Neural crest cell (in vitro differentiated cells): Measurements from ENCODE around the gene LCP2. TPM values are rescaled to one million over a fixed set of nuclear protein-coding genes. Genes with fewer than 3 reads are reported as not detected.
"Not testable (repeated sequence)": the region's sequence is repeated elsewhere in the genome, so short reads cannot be mapped to it uniquely, and the experiment has no call there.

Source experiments
- DNase-seq: peaks from one replicate; pipeline ENCODE4 v3.0.0; 2021; ENCODE audit warnings: low read depth, mixed read lengths, low spot score
- H3K27ac Mint-ChIP-seq: one replicate; pipeline ENCODE4 v1.8.0; 2021; ENCODE audit warnings: mild to moderate bottlenecking, mixed read lengths; ENCODE audit not compliant: unreplicated experiment
- H3K27me3 Mint-ChIP-seq: 2 replicates; pipeline ENCODE4 v1.8.0; 2021; ENCODE audit warnings: low read depth, mild to moderate bottlenecking, mixed read lengths
- H3K36me3 Mint-ChIP-seq: 2 replicates; pipeline ENCODE4 v1.8.0; 2021; ENCODE audit warnings: low read depth, mild to moderate bottlenecking, mixed read lengths
- H3K4me1 Mint-ChIP-seq: 2 replicates; pipeline ENCODE4 v1.8.0; 2021; ENCODE audit warnings: mixed read lengths
- H3K4me3 Mint-ChIP-seq: one replicate; pipeline ENCODE4 v1.8.0; 2021; ENCODE audit warnings: mild to moderate bottlenecking, mixed read lengths
- H3K9me3 Mint-ChIP-seq: 2 replicates; pipeline ENCODE4 v1.8.0; 2021; ENCODE audit warnings: mixed read lengths
- total RNA-seq: library from RNA; stranded (reverse); gene quantifications from 2 replicates; pipeline ENCODE4 v1.2.1, GENCODE V29; 2021
- TF ChIP-seq, protein P1 (sequence below): fragments of 200-600 bp; sonication (generic); conservative IDR thresholded peaks from 2 replicates; pipeline ENCODE4 v1.5.0; 2021; ENCODE audit warnings: antibody characterized with exemption, mild to moderate bottlenecking

The LCP2 gene
- total RNA-seq, 1 donor from 2014 or later = not detected

DNA sequence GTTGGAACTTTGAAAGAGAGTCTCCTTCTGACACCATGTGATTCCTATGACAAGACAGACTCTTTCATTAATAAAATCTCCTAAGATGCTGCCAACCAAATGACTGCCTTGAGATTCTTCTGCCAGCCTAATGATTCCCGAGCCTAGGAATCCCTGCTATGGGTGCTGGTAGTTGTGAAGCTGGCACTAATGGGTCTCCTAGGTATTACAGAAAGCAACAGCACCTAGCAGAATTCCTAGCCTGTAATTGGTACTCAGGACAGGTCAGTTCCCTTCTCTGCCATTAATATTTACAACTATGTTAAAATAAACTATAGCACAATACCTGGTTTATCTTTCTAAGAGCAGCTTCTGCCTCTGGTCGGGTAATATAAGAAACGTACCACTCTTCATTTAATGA lies 45.5 kb downstream of the LCP2 start:
- H3K4me3 Mint-ChIP-seq = no peak overlapping the region
- H3K4me1 Mint-ChIP-seq = peaks cover 13% of the 10 kb centered on the region
- no peaks in the 10 kb centered on the region for H3K36me3 Mint-ChIP-seq
- no peak overlapping the region for H3K27ac Mint-ChIP-seq
- peaks cover 6% of the 10 kb centered on the region for H3K27me3 Mint-ChIP-seq
- DNase-seq = no peak
- TF ChIP-seq, protein P1, sequence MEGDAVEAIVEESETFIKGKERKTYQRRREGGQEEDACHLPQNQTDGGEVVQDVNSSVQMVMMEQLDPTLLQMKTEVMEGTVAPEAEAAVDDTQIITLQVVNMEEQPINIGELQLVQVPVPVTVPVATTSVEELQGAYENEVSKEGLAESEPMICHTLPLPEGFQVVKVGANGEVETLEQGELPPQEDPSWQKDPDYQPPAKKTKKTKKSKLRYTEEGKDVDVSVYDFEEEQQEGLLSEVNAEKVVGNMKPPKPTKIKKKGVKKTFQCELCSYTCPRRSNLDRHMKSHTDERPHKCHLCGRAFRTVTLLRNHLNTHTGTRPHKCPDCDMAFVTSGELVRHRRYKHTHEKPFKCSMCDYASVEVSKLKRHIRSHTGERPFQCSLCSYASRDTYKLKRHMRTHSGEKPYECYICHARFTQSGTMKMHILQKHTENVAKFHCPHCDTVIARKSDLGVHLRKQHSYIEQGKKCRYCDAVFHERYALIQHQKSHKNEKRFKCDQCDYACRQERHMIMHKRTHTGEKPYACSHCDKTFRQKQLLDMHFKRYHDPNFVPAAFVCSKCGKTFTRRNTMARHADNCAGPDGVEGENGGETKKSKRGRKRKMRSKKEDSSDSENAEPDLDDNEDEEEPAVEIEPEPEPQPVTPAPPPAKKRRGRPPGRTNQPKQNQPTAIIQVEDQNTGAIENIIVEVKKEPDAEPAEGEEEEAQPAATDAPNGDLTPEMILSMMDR = no peak
- no peaks in the 10 kb centered on the region for H3K9me3 Mint-ChIP-seq

DNA sequence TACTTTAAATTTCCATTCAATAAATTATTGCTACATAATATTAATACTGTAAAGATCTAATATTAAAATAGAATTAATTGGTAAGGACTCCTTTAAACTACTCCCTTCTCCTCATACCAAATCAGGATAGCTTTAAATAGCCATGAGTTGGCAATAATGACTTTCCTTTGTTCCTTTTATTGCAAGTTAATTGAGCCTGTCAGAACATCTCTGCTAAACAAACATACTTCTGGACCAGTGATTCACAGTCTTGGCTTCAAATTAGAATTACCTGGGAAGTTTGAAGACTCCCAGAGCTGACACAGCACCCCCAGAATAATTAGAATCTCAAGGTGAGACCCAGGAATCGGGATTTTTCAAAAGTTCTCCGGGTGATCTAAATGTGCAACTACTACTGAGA lies 46.1 kb downstream of the LCP2 start:
- Mint-ChIP-seq H3K27me3 (peaks cover 6% of the 10 kb centered on the region), H3K27ac (no peak overlapping the region), H3K4me1 (peaks cover 15% of the 10 kb centered on the region), H3K36me3 (no peaks in the 10 kb centered on the region), H3K9me3 (no peaks in the 10 kb centered on the region), H3K4me3 (no peak overlapping the region)
- TF ChIP-seq, protein P1 = no peak
- DNase-seq = no peak

DNA sequence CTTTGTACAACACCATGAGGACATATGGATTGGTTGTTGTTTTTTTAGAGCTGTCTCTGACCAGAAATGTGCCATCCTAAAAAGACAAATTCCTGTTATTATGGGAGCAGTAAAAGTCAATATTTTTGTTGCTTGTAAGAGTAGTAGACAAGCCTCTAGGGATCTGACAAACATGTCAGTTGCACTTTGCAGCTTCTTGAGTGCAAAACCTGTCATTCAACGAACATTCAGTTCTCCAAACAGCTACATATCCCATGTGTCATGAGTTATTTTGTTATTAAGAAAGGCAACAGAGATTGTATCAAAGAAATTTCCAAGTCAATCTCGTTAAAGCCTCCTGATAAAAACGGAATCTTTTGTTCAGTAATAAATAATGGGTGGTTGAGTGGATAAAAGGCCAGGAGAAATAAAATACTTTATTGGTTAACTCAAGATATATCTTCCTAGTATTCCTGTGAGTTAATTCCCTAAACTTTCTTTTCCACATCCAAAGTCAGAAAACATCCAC lies 46.7 kb downstream of the LCP2 start:
- no peak for DNase-seq
- Mint-ChIP-seq H3K27me3 (peaks cover 6% of the 10 kb centered on the region), H3K27ac (no peak overlapping the region), H3K36me3 (no peaks in the 10 kb centered on the region), H3K4me3 (no peak overlapping the region), H3K4me1 (peaks cover 15% of the 10 kb centered on the region), H3K9me3 (no peaks in the 10 kb centered on the region)
- TF ChIP-seq, protein P1 = no peak

DNA sequence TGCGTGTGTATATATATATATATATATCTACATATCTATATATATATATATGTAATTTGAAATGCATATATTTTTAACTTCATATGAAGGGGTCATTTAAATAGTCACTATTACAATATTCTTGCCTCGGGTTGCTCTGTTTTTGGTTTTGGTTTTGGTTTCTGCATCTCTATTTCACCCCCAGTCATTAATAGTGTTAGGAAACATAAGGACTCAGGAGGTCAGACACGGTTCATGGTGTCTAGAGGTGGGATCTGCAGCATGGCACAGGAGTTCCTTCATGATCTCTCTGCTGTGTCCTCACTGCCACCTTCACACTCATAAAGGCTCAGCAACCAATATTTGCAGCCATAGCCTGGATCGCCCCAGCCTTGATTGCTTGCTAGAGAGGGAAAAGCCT lies 48.2 kb downstream of the LCP2 start:
- Mint-ChIP-seq H3K36me3 (no peaks in the 10 kb centered on the region), H3K27me3 (peaks cover 6% of the 10 kb centered on the region), H3K27ac (no peak overlapping the region), H3K9me3 (no peaks in the 10 kb centered on the region), H3K4me1 (peaks cover 15% of the 10 kb centered on the region), H3K4me3 (no peak overlapping the region)
- TF ChIP-seq, protein P1 = no peak
- no peak for DNase-seq

DNA sequence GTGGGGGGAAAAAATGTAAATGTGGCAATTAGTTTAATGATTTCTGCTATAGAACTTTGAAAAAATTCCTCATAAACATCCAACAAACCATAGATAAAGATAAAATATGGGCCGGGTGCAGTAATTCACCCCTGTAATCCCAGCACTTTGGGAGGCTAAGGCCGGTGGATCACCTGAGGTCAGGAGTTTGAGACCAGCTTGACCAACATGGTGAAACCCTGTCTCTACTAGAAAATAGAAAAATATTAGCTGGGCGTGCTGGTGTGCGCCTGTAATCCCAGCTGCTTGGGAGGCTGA lies 48.7 kb downstream of the LCP2 start:
- DNase-seq, H3K4me3 Mint-ChIP-seq, H3K9me3 Mint-ChIP-seq, H3K27me3 Mint-ChIP-seq, H3K27ac Mint-ChIP-seq, H3K36me3 Mint-ChIP-seq: not testable (repeated sequence)
- H3K4me1 Mint-ChIP-seq = peaks cover 13% of the 10 kb centered on the region

DNA sequence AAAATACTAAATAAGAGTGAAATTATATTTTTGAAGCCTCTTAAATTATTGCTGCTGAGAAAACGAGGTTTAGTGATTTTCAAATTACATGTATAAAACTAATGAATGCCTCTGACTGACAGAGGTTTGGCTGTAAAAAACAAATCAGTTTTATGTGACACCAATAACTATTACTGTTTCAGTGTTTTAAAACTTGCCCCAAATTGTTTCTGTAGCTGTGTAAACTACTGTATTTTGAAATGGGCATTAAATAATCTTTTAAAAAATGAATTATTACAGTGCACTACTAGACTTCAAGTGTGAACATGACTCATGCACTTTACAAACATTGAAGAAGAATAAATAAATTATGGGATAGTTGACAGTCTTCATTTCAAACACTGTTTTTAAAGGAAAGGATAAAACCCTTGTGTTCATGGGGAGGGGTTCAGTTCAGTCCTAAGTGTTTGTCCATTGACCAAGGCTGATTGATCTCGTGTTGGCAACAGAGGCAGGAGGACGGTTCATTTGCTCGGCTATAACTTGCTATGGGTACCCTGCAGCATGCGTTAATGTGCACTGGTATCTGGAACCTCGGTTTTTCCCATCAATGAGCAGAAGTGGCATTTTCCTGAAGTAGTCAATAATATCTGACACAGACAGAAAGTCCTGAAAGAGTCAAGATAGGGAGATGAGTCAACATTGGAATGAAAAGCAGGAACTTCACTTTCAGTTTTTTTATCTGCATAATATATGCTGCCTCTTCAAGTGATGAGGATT lies 49.2 kb downstream of the LCP2 start:
- peaks cover 6% of the 10 kb centered on the region for H3K27me3 Mint-ChIP-seq
- TF ChIP-seq, protein P1 = no peak
- H3K27ac Mint-ChIP-seq = no peak overlapping the region
- no peak for DNase-seq
- no peaks in the 10 kb centered on the region for H3K36me3 Mint-ChIP-seq
- H3K4me3 Mint-ChIP-seq = no peak overlapping the region
- H3K4me1 Mint-ChIP-seq = peaks cover 13% of the 10 kb centered on the region
- no peaks in the 10 kb centered on the region for H3K9me3 Mint-ChIP-seq
